HG03354 (cell line): ENCODE measurements around the gene KMT5C.

Experiments
- ATAC-seq: cut with Tn5 transposase; IDR thresholded peaks from one replicate; pipeline ENCODE4 v1.9.1; 2021; ENCODE audit warnings: mild to moderate bottlenecking; ENCODE audit not compliant: unreplicated experiment, poor library complexity, severe bottlenecking

The KMT5C gene

DNA sequence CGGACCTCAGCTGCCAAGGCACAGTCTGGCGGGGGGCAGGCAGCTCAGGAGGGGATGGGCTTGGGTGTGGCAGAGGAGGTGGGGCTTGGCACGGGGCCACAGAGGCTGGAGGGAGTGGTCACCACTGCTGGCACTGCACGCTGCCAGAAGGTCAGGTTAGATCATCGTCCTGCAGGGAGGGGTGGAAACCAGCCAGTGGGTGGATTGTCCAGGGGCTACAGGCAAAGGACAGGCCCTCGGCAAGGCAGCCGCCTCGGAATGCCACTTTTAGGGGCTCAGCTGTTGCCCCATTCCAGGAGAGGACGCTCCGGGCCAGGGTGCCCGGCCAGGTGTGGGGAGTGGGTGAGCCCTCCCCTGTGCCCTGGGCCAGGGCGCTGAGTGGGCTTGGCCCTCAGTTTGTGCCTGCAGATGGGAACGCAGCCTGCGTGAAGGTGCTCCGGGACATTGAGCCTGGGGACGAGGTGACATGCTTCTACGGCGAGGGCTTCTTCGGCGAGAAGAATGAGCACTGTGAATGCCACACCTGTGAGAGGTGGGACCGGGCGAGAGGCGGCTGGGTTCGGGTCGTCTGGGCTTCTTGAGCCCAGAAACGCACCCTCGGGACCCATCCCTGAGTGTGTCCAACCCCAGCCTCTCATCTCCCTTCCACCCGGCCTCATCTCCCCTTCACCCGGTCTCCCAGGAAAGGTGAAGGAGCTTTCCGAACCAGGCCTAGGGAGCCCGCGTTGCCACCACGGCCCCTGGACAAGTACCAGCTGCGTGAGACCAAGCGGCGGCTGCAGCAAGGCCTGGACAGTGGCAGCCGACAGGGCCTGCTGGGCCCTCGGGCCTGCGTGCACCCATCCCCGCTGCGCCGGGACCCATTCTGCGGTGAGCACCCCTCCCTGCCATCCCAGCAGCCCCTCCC, 6.4 kb downstream of the KMT5C start:
- ATAC-seq, result no peak

DNA sequence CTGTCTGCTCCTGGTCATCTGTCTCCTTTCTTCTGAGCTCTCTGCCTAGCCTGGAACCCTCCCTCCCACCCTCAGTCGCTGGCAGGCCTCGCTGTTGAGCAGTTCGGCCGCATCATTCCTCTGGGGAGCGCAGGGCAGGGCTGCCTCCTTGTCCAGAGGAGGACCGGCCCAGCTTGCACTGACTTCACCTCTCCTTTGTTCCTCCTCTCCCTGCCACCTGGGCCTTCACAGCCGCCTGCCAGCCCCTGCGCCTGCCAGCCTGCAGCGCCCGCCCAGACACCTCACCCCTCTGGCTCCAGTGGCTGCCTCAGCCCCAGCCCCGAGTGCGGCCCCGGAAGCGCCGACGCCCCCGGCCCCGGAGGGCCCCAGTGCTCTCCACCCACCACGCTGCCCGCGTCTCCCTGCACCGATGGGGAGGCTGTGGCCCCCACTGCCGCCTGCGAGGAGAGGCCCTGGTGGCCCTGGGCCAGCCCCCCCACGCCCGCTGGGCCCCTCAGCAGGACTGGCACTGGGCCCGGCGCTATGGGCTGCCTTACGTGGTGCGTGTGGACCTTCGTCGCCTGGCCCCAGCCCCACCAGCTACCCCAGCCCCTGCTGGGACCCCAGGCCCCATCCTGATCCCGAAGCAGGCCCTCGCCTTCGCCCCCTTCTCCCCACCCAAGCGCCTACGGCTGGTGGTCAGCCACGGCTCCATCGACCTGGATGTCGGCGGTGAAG, 7.2 kb downstream of the KMT5C start:
- no peak for ATAC-seq

DNA sequence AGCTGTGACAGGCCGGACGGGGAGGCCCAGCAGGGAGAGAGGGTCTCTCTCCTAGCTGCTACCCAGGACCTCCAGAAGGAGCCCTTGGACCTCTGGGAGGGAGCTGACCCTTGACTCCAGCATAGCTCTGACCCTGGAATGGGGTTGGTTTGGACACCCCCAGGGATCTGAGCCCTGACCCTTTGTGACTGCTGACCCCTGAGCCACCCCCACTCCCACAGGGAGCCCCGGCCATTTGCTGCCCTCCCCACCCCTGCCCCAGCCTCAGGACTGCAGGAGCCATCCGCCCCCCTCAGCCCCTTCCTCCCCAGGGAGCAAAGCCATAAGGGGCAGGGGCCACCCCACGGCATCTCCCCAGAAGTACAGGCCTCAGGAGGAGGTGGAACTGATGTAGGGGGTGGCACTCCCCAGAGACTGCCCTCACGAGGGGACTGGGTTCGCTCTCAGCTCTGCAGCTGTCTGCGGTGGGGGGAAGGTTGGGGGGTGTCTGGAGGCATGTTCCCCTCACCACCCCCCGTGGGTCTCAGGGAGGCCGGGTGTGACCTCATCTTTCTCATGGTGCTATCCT, 7.8 kb downstream of the KMT5C start:
- no peak for ATAC-seq

DNA sequence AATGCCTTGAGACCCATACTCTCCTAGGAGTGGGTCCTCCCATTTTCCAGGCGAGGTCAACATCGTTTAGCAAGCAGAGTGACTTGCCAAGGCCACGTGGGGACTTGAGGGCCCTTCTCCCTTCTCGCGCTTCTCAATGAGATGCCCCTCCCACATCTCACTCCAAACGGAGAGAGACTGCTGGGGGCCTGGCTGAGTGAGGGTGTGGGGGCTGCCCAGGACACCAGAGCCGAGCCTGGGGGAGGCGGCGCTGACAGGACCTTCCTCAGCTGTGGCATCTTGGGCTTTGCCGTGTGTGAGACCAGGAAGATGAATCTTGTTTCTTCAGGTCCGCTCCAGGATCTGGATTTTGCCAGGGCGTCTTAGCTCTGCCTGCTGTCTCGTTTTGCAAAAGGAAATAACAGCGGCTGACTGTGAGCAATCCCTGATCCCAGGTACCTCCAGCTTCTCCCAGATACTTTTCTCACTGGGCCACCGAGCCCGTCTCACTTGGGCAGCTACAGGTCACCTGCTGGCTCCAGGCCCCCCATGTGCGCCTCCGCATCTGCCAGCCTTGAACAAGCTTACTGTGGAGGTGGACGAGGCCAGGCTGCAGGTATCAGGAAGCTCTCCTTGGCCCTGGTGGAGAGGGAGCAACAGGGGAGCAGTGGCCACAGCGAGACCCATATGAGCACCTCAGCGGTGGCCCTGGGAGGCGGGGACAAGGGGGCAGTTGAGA, 8.8 kb downstream of the KMT5C start:
- no peak for ATAC-seq

DNA sequence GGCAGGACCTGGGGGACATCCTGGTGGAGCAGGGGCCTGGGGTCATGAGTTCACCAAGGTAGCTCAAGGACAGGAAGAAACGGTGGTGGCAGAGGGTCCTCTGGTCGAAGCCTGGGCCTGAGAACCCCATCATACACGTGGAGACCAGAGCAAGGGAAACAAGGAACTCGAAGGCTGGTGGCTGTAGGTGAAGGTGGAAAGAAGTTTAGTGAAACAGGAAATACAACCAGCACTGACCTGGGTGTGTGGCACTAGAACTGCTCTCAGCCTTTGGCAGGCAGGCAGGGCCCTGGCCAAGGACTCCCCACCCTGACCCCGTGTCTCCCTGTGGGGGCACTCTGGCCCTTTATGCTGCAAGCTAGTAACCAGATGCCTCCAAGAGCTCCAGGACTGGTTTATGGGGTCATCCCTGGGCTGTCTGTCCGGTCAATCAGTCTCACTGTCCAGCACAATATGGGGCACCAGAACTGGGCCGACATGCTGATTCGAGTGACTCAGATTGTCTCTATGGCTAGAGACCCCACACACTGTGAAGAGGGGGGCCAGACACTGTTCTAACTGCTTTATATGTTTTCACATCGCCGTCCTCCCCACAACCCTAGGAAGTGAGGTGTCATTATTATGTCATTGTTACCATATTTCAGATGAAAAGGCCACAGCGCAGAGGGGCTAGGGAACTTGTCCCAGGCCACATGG, 11.1 kb downstream of the KMT5C start:
- no peak for ATAC-seq

DNA sequence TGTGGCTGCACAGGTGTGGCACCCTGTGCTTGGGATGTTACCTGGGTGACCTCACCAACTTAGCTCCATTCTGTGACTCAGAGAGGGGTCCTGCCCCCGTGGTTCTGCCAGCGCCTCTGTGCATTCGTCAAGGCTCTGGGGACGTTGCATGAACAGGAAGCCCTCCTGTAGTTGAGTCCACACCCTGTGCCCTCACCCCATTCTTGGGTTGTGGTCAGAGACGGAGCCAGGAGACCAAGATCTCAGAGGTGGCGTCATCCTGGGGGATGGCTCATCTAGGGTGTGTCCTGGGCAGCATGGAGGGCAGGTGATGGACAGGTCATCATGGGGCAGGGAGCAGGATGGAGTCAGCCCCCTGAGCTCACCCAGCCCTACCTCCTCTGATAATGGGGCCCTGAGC, 12.4 kb downstream of the KMT5C start:
- ATAC-seq, result no peak

DNA sequence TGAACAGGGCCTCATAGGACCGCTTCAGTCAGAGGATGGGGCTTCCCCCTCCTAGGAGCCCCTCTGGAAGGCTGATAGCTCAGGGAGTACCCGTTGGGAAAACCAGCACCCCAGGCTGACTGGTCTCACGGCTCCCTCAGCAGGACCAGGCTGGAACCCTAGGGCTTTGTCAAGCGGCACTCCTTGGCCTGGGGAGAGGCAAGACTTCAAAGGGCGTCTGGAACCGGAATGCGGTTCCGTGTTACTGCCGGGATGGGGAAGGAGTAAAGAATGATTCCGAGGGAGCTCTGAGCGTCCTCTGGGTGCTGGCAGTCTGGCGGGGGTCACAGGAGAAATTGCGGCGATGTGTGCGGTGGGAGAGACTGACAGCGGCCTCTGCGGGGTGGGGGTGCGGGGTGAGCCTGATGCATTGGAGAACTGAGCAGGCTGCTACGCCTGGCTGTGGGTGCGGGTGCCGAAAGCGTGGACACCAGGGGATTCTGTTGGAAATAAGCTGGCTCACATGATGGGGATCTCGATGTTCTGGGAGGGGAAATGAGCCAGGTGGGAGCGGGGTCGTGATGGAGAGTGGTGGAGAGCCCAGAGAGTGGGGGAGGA, 13.0 kb downstream of the KMT5C start:
- ATAC-seq, result no peak

DNA sequence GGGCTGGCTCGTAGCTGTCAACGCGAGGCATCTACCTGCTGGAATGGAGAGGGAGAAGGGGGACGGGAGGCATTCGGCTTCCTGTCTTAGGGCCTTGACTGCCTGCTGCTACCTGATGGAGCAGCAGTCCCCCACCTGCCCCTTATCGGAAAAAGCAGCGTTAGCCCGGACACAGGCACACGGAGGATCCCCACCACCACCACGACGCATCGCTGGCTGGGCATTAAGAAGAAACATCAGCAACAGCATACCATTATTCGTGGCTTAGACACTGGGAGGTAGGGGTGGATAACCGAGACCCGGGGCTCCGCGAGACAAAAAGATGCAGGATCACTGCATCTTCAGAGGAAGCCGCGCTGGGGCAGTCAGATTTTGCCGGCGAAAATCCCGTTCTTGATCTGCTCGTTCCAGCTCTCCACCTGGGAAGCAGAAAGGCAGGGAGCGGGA, 13.7 kb downstream of the KMT5C start:
- no peak for ATAC-seq

DNA sequence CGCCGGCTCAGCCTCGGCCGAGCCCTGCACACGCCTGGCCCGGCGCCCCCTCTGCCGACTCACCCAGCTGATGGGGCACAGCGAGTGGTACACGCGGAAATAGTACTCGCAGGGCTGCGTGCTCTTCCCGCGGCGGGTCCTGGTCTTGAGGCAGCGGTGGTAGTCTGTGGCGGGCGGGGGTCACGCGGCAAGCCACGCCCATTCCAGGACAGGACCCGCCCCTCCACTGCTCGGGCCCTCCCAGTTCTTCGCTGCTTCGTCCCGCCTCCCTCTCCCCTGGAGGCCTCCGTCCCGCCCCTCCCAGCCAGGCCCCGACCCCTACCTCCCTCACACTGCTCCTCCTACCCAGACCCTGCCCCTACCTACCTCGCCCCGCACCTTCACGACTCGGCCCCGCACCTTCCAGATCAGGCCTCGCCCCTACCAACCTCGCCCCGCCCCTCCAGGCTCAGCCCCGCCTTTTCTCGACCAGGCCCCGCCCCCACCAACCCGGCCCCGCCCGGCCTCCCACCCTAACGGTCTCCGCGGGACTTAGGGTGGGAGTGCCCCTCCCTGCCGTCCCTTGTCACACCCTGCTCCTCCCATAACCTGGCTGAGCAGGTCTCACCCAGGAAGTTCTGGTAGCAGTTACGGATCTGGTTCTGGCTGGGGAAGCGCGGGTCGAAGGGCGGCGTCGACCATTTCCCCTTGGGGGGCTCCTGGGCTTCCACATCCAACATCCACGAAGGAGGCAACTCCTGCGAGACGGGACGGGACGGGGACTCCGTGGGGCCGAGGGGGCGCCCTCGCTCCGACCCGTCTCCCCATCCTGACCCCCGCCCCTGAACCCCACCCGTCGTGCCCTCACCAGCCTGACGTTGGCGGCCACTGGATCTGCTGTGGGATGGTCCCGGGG, 14.4 kb downstream of the KMT5C start:
- no peak for ATAC-seq

DNA sequence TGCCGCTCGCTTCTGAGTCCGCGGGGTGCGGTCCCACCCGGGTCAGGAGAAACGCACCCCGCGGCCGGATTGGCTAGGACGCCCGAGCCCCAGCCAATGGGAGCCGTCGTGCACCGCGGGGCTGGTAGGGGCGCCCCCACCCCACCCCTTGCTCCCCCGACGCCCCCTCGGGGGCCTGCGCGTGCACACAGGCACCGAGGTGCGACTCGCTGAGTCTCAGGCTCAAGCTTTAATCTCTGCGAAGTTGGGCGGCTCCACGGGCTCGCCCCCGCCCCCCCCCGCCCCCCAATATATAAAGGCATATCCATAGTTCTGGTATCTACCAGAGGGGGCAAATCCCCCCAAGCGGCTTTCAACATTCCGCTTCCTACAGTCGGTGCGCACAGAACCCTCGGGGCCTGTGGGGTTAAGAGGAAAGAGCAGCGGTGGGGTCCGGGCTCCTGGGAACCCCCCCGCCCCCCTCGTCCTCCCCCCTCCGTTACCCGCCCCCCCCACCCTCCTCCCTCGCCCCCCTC, 15.1 kb downstream of the KMT5C start, which contains the start of gene COX6B2:
Gene COX6B2 (minus strand): TSS at position 22 of the 515 bp plus-strand sequence. CDS start 198 bp downstream, outside the sequence.
- no peak for ATAC-seq

DNA sequence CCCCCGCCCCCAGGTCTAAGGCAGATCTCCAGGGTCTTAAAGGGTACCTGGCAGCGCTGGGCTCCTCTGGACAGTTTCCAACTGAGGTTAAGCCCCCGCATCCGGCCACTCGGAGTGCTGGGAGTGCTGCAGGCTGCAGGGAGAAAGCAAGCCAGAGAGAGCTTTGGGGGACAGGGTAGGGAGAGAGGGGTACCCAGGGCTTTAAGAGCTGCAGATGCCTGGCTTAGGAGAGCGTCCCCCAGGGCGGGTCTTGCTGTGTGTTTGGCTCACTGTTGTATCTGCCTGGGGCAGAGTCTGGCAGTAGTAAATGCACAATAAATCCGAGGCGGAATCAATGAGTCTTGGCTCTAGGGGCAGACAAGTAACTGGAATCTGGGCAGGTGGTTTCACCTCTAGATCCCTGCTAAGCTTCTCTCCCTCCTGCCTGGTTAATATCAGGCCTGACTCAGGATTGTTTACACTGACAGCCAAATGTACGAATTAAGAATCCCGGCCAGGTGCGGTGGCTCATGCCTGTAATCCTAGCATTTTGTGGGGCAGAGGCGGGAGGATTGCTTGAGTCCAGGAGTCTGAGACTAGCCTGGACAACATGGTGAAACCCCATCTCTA, 15.6 kb downstream of the KMT5C start:
- ATAC-seq, result no peak

DNA sequence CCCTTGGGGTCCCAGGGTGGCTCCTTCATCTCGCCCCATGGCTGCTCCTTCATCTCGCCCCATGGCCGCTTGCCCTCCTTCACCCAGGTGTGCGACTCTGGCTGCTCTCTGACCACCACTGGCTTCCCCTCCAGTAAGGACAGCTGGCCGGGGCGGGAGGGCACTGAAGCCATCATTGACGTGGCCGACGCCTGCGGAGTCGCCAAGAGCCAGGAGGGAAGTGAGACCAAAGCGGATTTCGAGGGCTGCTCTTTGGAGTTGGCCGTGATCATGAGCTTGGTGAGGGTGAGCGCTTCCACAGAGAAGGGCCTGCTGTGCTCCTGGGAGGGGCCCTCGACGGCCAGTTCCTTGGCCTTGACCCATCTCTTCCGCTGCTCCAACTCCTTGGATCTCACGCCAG, 18.8 kb downstream of the KMT5C start:
- no peak for ATAC-seq

DNA sequence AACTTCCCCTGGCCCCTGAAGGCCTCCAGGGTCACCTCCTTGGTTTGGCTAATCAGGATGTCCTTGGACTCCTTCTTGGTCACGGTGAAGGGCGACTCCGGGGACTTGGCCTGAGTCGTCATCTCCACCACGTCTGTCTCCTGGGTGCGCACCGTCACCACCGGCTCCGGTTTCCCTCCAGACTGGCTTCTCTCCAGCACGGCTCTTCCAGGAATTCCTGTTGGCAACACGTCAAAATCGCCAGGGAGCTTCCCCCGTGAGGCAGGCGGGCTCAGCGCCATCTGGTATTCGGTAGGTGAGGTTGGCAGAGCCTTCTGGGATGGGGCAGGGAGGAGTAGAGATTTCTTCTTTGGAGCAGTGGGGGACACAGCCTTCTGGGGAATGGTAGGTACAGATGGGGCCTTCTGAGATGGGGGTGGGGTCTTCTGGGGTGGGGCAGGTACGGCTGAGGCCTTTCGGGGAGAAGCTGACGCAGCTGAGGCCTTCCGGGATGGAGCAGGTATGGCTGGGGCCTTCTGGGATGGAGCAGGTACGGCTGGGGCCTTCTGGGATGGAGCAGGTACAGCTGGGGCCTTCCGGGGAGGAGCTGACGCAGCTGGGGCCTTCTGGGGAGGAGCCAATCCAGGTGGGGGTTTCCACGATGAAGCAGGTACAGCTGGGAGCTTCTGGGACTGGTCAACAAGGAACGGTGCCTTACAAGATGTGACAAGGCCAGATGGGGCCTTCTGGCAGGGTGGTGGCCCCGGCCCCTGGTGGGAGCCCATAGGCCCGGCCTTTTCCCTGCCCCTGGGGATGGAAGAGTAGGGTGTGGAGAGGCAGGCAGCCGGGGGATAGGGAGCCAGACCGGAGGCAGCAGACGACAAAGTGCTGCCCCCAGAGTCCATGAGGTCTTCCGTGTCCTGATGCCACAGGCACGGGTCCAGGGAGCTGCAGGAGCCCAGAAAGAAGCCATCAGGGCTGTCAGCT, 19.6 kb downstream of the KMT5C start:
- no peak for ATAC-seq

DNA sequence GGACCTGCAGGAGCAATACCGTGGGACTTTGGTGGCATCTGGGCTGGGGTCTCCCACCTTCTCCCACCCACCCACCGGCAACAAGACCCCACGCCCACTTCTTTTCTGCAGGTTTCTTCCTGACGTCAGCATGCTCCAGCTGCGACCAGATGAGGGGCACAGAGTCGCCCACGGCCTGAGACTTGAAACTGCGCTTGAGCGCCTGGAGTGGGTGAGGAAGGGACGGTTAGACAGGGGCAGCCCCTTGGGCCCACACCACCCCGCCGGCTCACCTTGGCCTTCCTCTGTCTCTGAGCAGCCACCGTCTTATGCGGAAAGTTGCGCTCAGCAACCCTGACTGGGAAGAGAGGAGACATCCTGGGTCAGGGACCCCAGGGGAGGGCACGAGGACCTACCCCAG, 21.2 kb downstream of the KMT5C start:
- no peak for ATAC-seq

DNA sequence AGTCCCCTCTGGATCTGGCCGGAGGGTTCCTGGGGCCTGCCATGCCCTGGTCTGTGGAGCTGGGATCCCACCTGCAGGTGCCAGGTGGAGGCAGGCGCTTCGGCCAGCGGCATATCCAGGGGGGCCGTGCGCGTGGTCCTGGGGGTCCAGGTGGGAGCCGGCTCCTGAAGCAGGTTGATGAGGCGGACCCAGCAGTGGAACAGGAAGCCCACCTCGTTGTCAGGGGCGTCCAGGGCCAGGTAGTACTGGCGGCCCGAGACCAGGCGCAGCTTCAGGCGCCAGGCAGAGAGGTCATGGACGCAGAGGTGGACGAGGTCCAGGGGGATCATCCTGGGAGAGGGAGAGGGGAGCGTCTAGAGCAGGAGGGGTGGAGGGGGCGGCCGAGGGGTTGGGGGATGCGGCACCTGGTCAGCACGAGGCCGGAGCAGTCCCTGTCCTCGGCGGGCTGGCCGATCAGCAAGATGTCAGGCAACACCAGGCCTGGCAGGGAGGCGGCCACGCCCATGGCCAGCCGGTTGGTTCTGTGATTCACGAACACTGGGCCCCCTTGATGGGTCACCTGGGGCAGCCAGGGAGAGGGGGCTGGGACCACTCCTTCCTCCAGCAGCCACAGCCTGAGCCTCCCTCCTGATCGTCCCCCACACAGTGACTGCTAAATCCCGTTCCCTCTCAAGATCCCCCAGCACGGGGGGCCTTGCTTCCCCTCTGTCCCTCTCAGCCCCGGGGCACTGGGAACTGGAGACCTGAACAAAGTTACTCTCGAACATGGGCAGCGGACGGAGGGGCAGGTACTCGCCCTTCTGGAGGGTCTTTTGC, 22.7 kb downstream of the KMT5C start:
- ATAC-seq, result no peak
